ENCODE measurements around the gene RNF186.

GRCh38 chr1:19774180-19774785 lies 40.8 kb downstream of the RNF186 start:
- TF ChIP-seq CTCF (IDR thresholded peaks at IDR 0.05) (no peak), POLR2A (IDR thresholded peaks at IDR 0.05) (no peak)

Data from tibial nerve (tissue), 3 donors.